HG03469 (cell line): ENCODE results near the gene CRBN.
A peak's percentile ranks its signal among the peaks of the same experiment; 100 is the strongest.

Experiments used
- ATAC-seq: cut with Tn5 transposase; IDR thresholded peaks from one replicate; pipeline ENCODE4 v1.9.1; 2021; ENCODE audit warnings: mild to moderate bottlenecking, moderate library complexity, moderate number of reproducible peaks; ENCODE audit not compliant: unreplicated experiment

The CRBN gene

GRCh38 chr3:3172627-3173026 lies 6.9 kb downstream of the CRBN start:
- ATAC-seq = no peak

GRCh38 chr3:3170998-3171397 lies 8.5 kb downstream of the CRBN start:
- ATAC-seq = peak; percentile 54

GRCh38 chr3:3165650-3166049 lies 13.8 kb downstream of the CRBN start:
- no peak for ATAC-seq

- no peak for ATAC-seq
Measured at GRCh38 chr3:3165241-3165640, 14.2 kb downstream of the CRBN start.

GRCh38 chr3:3160826-3161225 lies 18.7 kb downstream of the CRBN start:
- ATAC-seq = no peak

GRCh38 chr3:3157484-3157883 lies 22.0 kb downstream of the CRBN start:
- no peak for ATAC-seq

- ATAC-seq = no peak
Measured at GRCh38 chr3:3154879-3155610, 24.4 kb downstream of the CRBN start.

- no peak for ATAC-seq
Measured at GRCh38 chr3:3151513-3151912, 28.0 kb downstream of the CRBN start.

- ATAC-seq = no peak
Measured at GRCh38 chr3:3149560-3149959, 29.9 kb downstream of the CRBN start.

- ATAC-seq = no peak
Measured at GRCh38 chr3:3145831-3146230, 33.7 kb downstream of the CRBN start.

GRCh38 chr3:3141939-3142338 lies 37.6 kb downstream of the CRBN start:
- no peak for ATAC-seq

- ATAC-seq = no peak
Measured at GRCh38 chr3:3137526-3137925, 42.0 kb downstream of the CRBN start.

- no peak for ATAC-seq
Measured at GRCh38 chr3:3134750-3135448, 44.6 kb downstream of the CRBN start.

GRCh38 chr3:3133500-3133899 lies 46.0 kb downstream of the CRBN start:
- ATAC-seq = no peak

- ATAC-seq = no peak
Measured at GRCh38 chr3:3129579-3129978, 49.9 kb downstream of the CRBN start.

- ATAC-seq = peak; percentile 20
Measured at GRCh38 chr3:3127432-3128010, 52.0 kb downstream of the CRBN start.

GRCh38 chr3:3126477-3127431 lies 52.7 kb downstream of the CRBN start, which contains the start of gene TRNT1:
TSS of gene TRNT1 (plus strand) at chr3:3126940. CDS start at chr3:3129041, 2,101 bp downstream.
- peak; percentile 91 for ATAC-seq

- no peak for ATAC-seq
Measured at GRCh38 chr3:3125977-3126376, 53.5 kb downstream of the CRBN start.

- no peak for ATAC-seq
Measured at GRCh38 chr3:3119393-3119851, 60.1 kb downstream of the CRBN start.

GRCh38 chr3:3117651-3118050 lies 61.8 kb downstream of the CRBN start:
- ATAC-seq = no peak
